Hematopoietic multipotent progenitor cell treated with erythropoietin and hydrocortisone succinate and interleukin-3 and kit ligand, for 8 days (in vitro differentiated cells): ENCODE results near the gene KLK13.

Experiments
- DNase-seq: peaks from one replicate; pipeline ENCODE4 v3.0.0-alpha.2; 2015

KLK13 gene

GRCh38 chr19:51018745-51019543 is 45.9 kb downstream of the KLK13 start:
- DNase-seq: no peak

DNA sequence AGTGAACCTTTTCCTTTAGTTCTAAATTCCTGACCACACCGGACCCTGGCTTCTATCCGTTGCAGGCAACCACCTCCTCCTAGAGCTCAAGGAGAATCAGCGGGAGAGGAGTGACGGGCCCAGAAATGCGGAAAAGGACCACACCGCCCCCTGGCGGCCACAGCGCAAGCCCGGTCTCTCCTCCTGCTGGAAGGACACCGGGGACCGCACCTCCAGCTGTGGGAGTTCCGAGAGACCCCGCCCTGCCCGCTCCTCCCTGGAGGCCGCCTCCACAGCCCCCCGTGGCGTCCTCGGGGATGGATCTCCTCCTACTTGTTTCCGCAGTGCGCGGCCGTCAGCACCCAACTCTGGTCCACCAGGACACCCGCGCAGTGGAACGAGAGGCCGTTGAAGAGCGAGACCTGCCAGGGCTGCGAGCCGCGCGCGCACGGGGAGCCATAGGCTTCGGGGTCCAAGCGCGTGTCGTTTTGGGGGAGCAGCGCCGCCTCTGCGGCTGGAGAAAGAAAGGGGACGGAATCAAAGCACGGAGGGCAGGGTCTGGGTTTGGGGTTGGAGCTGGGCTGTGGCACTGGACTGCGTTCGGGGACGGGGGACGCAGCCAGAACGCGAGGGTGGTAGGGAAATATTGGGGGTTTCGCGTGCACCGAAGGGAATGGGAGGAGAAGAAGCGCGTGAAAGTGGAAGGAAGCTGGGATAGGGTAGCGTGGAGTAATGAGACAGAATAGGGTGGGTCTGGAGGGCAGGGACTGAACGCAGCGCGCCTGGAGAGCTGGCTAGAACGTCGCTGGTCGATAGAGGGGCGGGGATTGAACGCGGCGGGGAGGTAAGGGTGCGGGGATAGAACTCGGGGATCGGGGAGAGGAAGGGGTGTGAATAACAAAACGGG is 47.9 kb downstream of the KLK13 start:
- peak; percentile 62 for DNase-seq

DNA sequence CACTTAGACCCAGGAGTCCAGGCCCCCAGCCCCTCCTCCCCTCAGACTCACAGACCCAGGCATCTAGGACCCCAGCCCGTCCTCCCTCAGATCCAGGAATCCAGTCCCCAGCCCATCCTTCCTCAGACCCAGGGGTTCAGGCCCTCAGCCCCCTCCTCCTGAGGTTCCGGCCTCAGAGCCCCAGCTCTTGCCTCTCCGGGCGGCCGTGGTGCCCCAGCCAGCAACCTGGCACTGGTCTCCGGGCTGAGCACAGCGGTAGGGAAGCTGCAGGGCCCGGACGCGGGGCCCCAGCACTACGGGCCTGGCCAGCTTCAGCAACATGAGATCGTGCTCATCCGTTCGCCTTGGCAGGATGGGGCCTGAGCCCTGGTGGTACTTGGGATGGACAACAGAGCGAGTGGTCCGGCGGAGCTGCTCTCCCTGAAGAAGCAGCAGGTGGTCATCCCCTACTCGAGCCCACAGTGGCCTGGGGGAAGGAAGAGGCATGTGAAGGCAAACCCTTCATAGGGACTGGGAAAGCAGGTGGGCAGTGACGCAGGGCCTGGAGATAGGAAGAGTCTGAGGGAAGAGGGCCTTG is 49.1 kb downstream of the KLK13 start:
- DNase-seq: no peak

DNA sequence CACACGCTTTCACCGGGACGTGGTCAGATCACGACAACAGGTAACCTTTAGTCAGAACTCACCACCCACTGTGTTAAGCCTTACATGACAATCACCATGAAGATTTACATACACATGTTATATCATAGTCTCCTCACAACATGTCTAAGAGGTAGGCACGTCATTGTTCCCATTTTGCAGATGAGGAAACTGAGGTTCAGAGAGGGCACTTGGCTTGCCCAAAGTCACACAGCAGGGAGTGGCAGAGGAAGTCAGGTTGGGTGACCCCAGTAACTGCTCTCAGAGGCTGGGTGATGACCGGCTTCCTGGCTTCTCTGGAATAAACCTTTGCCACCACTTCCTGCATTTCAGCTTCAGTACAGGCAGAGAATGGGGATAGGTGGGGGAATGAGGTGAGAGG is 50.6 kb downstream of the KLK13 start:
- no peak for DNase-seq

DNA sequence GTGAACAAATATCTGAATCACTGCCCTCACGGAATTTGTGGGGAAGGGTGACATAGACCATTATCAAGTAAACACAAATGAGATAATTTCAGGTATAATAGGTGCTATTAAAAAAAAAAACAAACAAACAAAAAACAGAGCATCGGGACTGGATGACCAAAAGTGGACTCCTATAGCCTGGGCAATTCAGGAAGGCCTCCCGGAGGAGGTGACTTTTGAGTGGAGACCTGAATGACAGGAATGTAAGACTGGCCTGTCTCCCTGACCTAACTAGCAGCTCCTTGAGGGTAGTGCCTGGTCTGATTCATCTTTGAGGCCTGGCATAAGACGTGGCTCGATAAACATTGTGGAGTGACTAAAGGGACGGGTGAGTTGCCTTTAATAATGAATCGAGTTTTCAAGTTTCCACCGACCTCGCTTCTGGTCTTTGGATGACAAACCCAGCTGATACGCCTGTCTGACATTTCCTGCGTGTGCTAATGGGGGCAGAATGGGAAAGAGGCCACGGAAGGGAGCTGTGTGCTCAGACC is 52.2 kb downstream of the KLK13 start:
- no peak for DNase-seq

DNA sequence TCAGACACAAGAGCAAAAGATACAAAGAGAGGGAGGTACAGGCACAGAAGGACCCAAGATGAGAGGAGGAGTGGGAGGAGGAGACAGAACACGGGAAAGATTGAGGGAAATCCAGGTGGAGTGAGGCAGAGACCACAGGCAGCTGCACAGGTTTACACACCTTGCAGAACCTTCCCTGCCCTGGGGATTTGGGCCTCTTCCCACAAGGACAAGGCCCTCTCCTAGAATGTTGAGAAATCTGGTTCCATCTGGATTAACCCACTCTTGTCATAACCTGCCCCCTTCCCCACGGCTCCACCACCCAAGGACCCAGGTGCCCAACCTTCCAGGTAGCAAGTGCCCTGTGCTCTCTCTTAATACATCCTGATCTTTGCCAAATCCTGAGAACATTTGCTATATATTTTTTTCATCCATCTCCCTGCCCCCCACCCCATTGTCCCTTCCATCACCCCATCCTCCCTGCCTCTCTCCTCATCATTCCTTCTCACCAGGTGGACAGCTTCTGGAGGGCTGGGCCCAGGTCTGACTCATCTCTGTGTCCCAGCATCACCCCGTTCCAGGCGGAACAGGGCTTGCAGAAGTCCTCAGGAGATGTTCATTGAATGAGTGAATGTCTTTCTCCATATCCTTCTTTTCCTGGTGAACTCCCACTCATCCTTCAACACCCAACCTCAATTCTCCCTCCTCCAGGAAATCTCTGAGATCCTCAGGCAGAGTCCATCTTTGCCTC is 54.7 kb downstream of the KLK13 start:
- no peak for DNase-seq

DNA sequence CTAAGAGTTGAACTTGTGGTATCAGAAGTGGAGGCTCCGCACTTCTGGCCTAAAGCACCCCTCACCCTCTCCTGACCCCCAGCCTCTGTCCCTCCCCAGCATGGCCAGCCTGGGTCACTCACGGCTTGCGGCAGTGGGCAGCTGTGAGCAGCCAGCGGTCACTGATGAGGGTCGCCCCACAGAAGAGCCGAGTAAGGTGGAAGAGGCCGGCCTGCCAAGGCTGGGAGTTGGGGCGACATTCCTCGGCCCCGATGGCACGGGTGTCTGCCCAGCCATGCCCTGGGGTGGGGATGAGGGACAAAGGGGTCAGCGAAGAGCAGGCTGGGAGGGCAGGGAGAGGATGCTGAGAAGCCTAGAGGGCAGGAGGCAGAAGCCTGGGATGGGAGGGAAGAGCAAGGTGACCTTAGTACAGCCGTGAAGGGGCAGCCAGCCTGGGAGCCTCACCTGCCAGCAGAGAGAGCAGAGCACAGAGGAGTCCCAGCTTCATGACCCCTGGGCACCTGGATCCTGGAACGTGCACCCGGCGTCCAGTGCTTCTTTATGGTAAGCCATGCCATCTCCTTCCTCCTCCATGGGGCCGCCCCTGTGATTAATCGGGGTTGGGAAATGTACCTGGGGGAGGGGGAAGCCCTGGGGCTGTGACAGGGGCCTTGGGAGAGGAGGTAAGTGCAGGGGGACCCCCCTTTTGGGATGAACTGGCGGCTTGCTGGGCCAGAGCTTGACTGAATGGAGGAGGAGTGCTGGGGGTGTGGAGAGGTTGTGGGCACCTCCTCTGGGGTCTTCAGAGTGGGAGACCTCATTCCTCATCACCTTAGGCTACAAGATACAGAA is 55.6 kb downstream of the KLK13 start:
- no peak for DNase-seq

DNA sequence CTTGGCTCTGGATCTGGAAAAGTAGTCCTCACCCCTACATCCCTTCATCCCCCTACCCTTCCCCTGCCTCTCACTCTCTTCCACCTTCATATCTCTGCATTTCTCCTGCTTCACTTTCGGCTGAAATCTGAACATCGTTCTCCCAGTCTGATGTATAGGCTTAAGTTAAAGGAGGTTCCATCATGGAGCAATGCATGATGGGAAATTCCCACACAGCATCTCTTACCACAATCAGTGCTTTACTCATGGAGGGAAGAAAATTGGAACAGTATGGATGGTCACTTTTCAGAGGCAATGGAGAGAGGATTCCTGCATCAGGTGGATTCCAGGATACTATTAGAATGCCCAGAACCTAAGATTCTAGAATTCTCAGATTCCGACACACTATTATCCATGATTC is 57.4 kb downstream of the KLK13 start:
- DNase-seq: no peak

DNA sequence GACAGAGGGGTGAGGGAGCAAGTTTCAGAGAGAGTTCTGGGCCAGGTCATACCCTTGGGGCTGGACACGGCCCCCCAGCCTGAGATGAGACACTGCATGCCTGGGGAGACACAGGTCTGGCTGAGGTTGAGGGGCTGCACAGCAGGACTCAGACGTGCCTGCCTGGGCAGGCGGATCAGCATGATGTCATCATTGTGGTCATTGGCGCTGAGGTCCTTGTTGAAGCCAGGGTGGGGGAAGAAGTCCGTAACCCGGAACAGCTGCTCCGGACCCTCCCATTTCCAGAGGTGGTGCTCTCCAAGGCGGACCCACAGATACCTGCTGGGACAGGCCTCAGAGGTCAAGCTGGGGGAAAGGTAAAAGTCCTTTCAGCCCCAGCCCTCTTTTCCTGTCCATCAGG is 58.5 kb downstream of the KLK13 start:
- DNase-seq: no peak
